ENCODE results near the gene OXTR. TPM values are rescaled to one million over a fixed set of nuclear protein-coding genes. Genes with fewer than 3 reads are reported as not detected.

The OXTR gene
- total RNA-seq, 1 donor from 2014 or later: 1.0 TPM

GRCh38 chr3:8755097-8755496 is 14.3 kb downstream of the OXTR start:
- Mint-ChIP-seq H3K27ac (ENCODE audit: unreplicated experiment) (no peak overlapping the region), H3K4me1 (ENCODE audit: unreplicated experiment) (peaks cover 4% of the 10 kb centered on the region), H3K27me3 (ENCODE audit: unreplicated experiment) (peaks cover 3% of the 10 kb centered on the region), H3K4me3 (ENCODE audit: unreplicated experiment) (no peak overlapping the region), H3K36me3 (ENCODE audit: low read depth, unreplicated experiment) (no peaks in the 10 kb centered on the region), H3K9me3 (ENCODE audit: unreplicated experiment) (no peaks in the 10 kb centered on the region)
- DNase-seq (ENCODE audit: low spot score): no peak
- no peak for TF ChIP-seq CTCF (IDR thresholded peaks at IDR 0.05; ENCODE audit: unreplicated experiment)

GRCh38 chr3:8752832-8753231 is 16.6 kb downstream of the OXTR start:
- no peaks in the 10 kb centered on the region for H3K36me3 Mint-ChIP-seq (ENCODE audit: low read depth, unreplicated experiment)
- TF ChIP-seq CTCF (IDR thresholded peaks at IDR 0.05; ENCODE audit: unreplicated experiment): no peak
- DNase-seq (ENCODE audit: low spot score): no peak
- peaks cover 4% of the 10 kb centered on the region for H3K4me1 Mint-ChIP-seq (ENCODE audit: unreplicated experiment)
- H3K27ac Mint-ChIP-seq (ENCODE audit: unreplicated experiment): no peak overlapping the region
- no peak overlapping the region for H3K4me3 Mint-ChIP-seq (ENCODE audit: unreplicated experiment)
- H3K27me3 Mint-ChIP-seq (ENCODE audit: unreplicated experiment): no peaks in the 10 kb centered on the region
- no peaks in the 10 kb centered on the region for H3K9me3 Mint-ChIP-seq (ENCODE audit: unreplicated experiment)

GRCh38 chr3:8749316-8749715 is 20.1 kb downstream of the OXTR start:
- peaks cover 4% of the 10 kb centered on the region for H3K4me1 Mint-ChIP-seq (ENCODE audit: unreplicated experiment)
- DNase-seq (ENCODE audit: low spot score): no peak
- H3K27me3 Mint-ChIP-seq (ENCODE audit: unreplicated experiment): no peaks in the 10 kb centered on the region
- no peak overlapping the region for H3K27ac Mint-ChIP-seq (ENCODE audit: unreplicated experiment)
- TF ChIP-seq CTCF (IDR thresholded peaks at IDR 0.05; ENCODE audit: unreplicated experiment): no peak
- H3K4me3 Mint-ChIP-seq (ENCODE audit: unreplicated experiment): no peak overlapping the region
- no peaks in the 10 kb centered on the region for H3K9me3 Mint-ChIP-seq (ENCODE audit: unreplicated experiment)
- H3K36me3 Mint-ChIP-seq (ENCODE audit: low read depth, unreplicated experiment): no peaks in the 10 kb centered on the region

- H3K36me3 Mint-ChIP-seq (ENCODE audit: low read depth, unreplicated experiment): no peaks in the 10 kb centered on the region
- no peaks in the 10 kb centered on the region for H3K4me1 Mint-ChIP-seq (ENCODE audit: unreplicated experiment)
Observed at GRCh38 chr3:8746780-8747345, 22.6 kb downstream of the OXTR start.

More at GRCh38 chr3:8746780-8747345, 22.6 kb downstream of the OXTR start:
- TF ChIP-seq CTCF (IDR thresholded peaks at IDR 0.05; ENCODE audit: unreplicated experiment): no peak
- no peak overlapping the region for H3K4me3 Mint-ChIP-seq (ENCODE audit: unreplicated experiment)
- DNase-seq (ENCODE audit: low spot score): no peak
- no peaks in the 10 kb centered on the region for H3K9me3 Mint-ChIP-seq (ENCODE audit: unreplicated experiment)
- H3K27me3 Mint-ChIP-seq (ENCODE audit: unreplicated experiment): no peaks in the 10 kb centered on the region
- no peak overlapping the region for H3K27ac Mint-ChIP-seq (ENCODE audit: unreplicated experiment)
